Liver (tissue), 9 donors: Measurements from ENCODE around the gene TMCO5A. TPM values are rescaled to one million over a fixed set of nuclear protein-coding genes. Genes with fewer than 3 reads are reported as not detected.

Experiments used
- DNase-seq: peaks from one replicate; pipeline ENCODE4 v3.0.0-alpha.2; 2017; ENCODE audit warnings: low spot score
- H3K27ac ChIP-seq, 2 donors: one replicate each; pipeline ENCODE4 v1.7.0; 2013; ENCODE audit warnings: inconsistent platforms in 2 of 2, low read length in 2 of 2, control low read depth in 1 of 2, low read depth in 1 of 2, mild to moderate bottlenecking in 1 of 2
- H3K27me3 ChIP-seq, 4 donors: one replicate each; pipeline versions ENCODE4 v1.6.1 to v1.7.0; 2013; ENCODE audit warnings: low read length in 3 of 4, inconsistent platforms in 1 of 4, mild to moderate bottlenecking in 1 of 4, moderate library complexity in 1 of 4; ENCODE audit not compliant: control insufficient read depth in 4 of 4, insufficient read depth in 4 of 4
- H3K36me3 ChIP-seq, 4 donors: one replicate each; pipeline versions ENCODE4 v1.6.1 to v1.7.0; 2013; ENCODE audit warnings: low read length in 3 of 4, mild to moderate bottlenecking in 3 of 4, low read depth in 1 of 4, moderate library complexity in 1 of 4; ENCODE audit not compliant: control insufficient read depth in 4 of 4, insufficient read depth in 3 of 4
- H3K4me1 ChIP-seq, 4 donors: one replicate each; pipeline versions ENCODE4 v1.6.1 to v1.7.0; 2013; ENCODE audit warnings: low read length in 3 of 4, mild to moderate bottlenecking in 3 of 4, moderate library complexity in 1 of 4; ENCODE audit not compliant: control insufficient read depth in 4 of 4, insufficient read depth in 4 of 4
- H3K4me3 ChIP-seq, 3 donors: one replicate each; pipeline versions ENCODE4 v1.6.1 to v1.7.0; 2013; ENCODE audit warnings: low read length in 3 of 3, control low read depth in 1 of 3, low read depth in 1 of 3, mild to moderate bottlenecking in 1 of 3
- H3K9ac ChIP-seq, 2 donors: one replicate each; pipeline ENCODE4 v1.7.0; 2013; ENCODE audit warnings: low read length in 2 of 2, mild to moderate bottlenecking in 2 of 2, moderate library complexity in 2 of 2, control low read depth in 1 of 2, low read depth in 1 of 2
- H3K9me3 ChIP-seq, 4 donors: one replicate each; pipeline versions ENCODE4 v1.6.1 to v1.7.0; 2013; ENCODE audit warnings: low read length in 3 of 4; ENCODE audit not compliant: control insufficient read depth in 4 of 4
- EGR1 ChIP-seq, 2 donors: IDR thresholded peaks; 2 replicates each; pipeline ENCODE4 v1.6.1; 2016 to 2018; ENCODE audit warnings: antibody characterized with exemption in 2 of 2, low read depth in 2 of 2
- FOXA1 ChIP-seq: IDR thresholded peaks from 2 replicates; pipeline ENCODE4 v1.6.1; 2016; ENCODE audit warnings: antibody characterized with exemption
- FOXA2 ChIP-seq: IDR thresholded peaks from 2 replicates; pipeline ENCODE4 v1.6.1; 2016; ENCODE audit warnings: antibody characterized with exemption
- GABPA ChIP-seq, 2 donors: IDR thresholded peaks in 1 of 2; conservative IDR thresholded peaks in 1 of 2; 2 replicates each; pipeline ENCODE4 v1.6.1; 2016; ENCODE audit warnings: antibody characterized with exemption in 2 of 2, mild to moderate bottlenecking in 1 of 2, moderate library complexity in 1 of 2
- HNF4A ChIP-seq, 2 donors: conservative IDR thresholded peaks; 2 replicates each; pipeline ENCODE4 v1.6.1; 2016; ENCODE audit warnings: antibody characterized with exemption in 2 of 2, mild to moderate bottlenecking in 2 of 2
- HNF4G ChIP-seq: IDR thresholded peaks from 2 replicates; pipeline ENCODE4 v1.6.1; 2016; ENCODE audit warnings: antibody characterized with exemption
- JUND ChIP-seq, 2 donors: IDR thresholded peaks; 2 replicates each; pipeline ENCODE4 v1.6.1; 2016; ENCODE audit warnings: antibody characterized with exemption in 2 of 2
- NR2F2 ChIP-seq: IDR thresholded peaks from 2 replicates; pipeline ENCODE4 v1.6.1; 2016; ENCODE audit warnings: antibody characterized with exemption
- RAD21 ChIP-seq, 2 donors: IDR thresholded peaks; 2 replicates each; pipeline ENCODE4 v1.6.1; 2016; ENCODE audit warnings: antibody characterized with exemption in 2 of 2, mild to moderate bottlenecking in 2 of 2
- RXRA ChIP-seq, 2 donors: IDR thresholded peaks; 2 replicates each; pipeline ENCODE4 v1.6.1; 2017 to 2018; ENCODE audit warnings: antibody characterized with exemption in 2 of 2, mild to moderate bottlenecking in 1 of 2
- SP1 ChIP-seq: IDR thresholded peaks from 2 replicates; pipeline ENCODE4 v1.6.1; 2018; ENCODE audit warnings: antibody characterized with exemption, mild to moderate bottlenecking
- TAF1 ChIP-seq: conservative IDR thresholded peaks from 2 replicates; pipeline ENCODE4 v1.6.1; 2016; ENCODE audit warnings: antibody characterized with exemption, mild to moderate bottlenecking
- YY1 ChIP-seq: IDR thresholded peaks from 2 replicates; pipeline ENCODE4 v1.6.1; 2016; ENCODE audit warnings: antibody characterized with exemption, mild to moderate bottlenecking
- WGBS: extraction: QIAGEN DNeasy Blood & Tissue Kit; methylation state at CpG from one replicate; pipeline ENCODE4 v1.1.7; 2013; 5-methylcytosine and 5-hydroxymethylcytosine counted together
- polyA plus RNA-seq, 2 donors: library from polyadenylated mRNA; stranded (reverse) in 1 of 2; unstranded in 1 of 2; fragments of 200-250 nt in 1 of 2; fragments of >200 nt in 1 of 2; fragmentation: Nextera tagmentation in 1 of 2; extraction: Ambion mirVana in 1 of 2; gene quantifications; one replicate each; pipeline versions ENCODE4 v1.2.1 to v1.2.3, GENCODE V29; 2013 to 2015
- total RNA-seq, 2 donors: library from RNA; depleted of rRNA; stranded (reverse); fragments of >200 nt; gene quantifications; one replicate each; pipeline ENCODE4 v1.2.3, GENCODE V29; 2014
- TF ChIP-seq, protein P1 (sequence below): IDR thresholded peaks from 2 replicates; pipeline ENCODE4 v1.6.1; 2016; ENCODE audit warnings: antibody characterized with exemption
- TF ChIP-seq, protein P2 (sequence below): IDR thresholded peaks from 2 replicates; pipeline ENCODE4 v1.6.1; 2016; ENCODE audit warnings: antibody characterized with exemption, mild to moderate bottlenecking
- TF ChIP-seq, protein P3 (sequence below): fragments of 150-350 bp; IDR thresholded peaks from 2 replicates; pipeline ENCODE4 v1.5.1; 2017; ENCODE audit warnings: improper control_type of control experiment, low read depth, low read length; ENCODE audit not compliant: missing input control
- TF ChIP-seq, protein P4 (sequence below): IDR thresholded peaks from 2 replicates; pipeline ENCODE4 v1.6.1; 2016; ENCODE audit warnings: antibody characterized with exemption
- TF ChIP-seq, protein P5 (sequence below): IDR thresholded peaks from 2 replicates; pipeline ENCODE4 v1.6.1; 2016; ENCODE audit warnings: antibody characterized with exemption
- donor health status: healthy.
- donor health status: healthy.
- donor health status: healthy.
- donor health status: healthy.
- donor health status: healthy.

TMCO5A gene
- total and polyA plus RNA-seq, 4 donors: not detected

DNA sequence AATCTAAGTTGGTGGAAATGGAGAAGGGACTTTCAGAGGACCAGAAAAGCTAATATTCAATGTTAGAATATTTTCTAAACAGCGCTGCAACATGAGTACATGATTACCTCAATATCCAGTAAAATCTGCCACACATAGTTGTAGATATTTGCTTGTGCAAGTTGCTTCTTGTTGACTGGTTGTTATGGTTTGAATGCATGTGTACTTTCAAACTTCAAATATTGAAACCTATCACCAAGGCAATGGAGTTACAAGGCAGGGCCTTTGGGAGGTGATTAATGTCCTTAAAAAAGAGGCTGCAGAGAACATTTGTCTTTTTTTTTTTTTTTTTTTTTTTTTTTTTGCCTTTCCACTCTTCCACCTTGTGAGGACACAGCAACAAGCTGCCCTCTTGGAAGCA is 49.9 kb downstream of the TMCO5A start:
- 100% methylated on average over 1 of the region's 1 CpG for WGBS
- TF ChIP-seq RXRA (IDR thresholded peaks at IDR 0.05) (no peak), RAD21 (IDR thresholded peaks at IDR 0.05) (no peak), FOXA2 (no peak), EGR1 (IDR thresholded peaks at IDR 0.05; ENCODE audit: low read depth in 2 of 2) (no peak), HNF4A (conservative IDR thresholded peaks at IDR 0.05) (no peak), NR2F2 (no peak), JUND (IDR thresholded peaks at IDR 0.05) (no peak), GABPA (IDR thresholded peaks at IDR 0.05 in 1 of 2, conservative IDR thresholded peaks at IDR 0.05 in 1 of 2) (no peak), FOXA1 (no peak), YY1 (no peak), TAF1 (no peak), HNF4G (no peak), SP1 (no peak)
- TF ChIP-seq, protein P1, sequence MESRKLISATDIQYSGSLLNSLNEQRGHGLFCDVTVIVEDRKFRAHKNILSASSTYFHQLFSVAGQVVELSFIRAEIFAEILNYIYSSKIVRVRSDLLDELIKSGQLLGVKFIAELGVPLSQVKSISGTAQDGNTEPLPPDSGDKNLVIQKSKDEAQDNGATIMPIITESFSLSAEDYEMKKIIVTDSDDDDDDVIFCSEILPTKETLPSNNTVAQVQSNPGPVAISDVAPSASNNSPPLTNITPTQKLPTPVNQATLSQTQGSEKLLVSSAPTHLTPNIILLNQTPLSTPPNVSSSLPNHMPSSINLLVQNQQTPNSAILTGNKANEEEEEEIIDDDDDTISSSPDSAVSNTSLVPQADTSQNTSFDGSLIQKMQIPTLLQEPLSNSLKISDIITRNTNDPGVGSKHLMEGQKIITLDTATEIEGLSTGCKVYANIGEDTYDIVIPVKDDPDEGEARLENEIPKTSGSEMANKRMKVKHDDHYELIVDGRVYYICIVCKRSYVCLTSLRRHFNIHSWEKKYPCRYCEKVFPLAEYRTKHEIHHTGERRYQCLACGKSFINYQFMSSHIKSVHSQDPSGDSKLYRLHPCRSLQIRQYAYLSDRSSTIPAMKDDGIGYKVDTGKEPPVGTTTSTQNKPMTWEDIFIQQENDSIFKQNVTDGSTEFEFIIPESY: no peak
- TF ChIP-seq, protein P2, sequence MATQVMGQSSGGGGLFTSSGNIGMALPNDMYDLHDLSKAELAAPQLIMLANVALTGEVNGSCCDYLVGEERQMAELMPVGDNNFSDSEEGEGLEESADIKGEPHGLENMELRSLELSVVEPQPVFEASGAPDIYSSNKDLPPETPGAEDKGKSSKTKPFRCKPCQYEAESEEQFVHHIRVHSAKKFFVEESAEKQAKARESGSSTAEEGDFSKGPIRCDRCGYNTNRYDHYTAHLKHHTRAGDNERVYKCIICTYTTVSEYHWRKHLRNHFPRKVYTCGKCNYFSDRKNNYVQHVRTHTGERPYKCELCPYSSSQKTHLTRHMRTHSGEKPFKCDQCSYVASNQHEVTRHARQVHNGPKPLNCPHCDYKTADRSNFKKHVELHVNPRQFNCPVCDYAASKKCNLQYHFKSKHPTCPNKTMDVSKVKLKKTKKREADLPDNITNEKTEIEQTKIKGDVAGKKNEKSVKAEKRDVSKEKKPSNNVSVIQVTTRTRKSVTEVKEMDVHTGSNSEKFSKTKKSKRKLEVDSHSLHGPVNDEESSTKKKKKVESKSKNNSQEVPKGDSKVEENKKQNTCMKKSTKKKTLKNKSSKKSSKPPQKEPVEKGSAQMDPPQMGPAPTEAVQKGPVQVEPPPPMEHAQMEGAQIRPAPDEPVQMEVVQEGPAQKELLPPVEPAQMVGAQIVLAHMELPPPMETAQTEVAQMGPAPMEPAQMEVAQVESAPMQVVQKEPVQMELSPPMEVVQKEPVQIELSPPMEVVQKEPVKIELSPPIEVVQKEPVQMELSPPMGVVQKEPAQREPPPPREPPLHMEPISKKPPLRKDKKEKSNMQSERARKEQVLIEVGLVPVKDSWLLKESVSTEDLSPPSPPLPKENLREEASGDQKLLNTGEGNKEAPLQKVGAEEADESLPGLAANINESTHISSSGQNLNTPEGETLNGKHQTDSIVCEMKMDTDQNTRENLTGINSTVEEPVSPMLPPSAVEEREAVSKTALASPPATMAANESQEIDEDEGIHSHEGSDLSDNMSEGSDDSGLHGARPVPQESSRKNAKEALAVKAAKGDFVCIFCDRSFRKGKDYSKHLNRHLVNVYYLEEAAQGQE: no peak
- TF ChIP-seq, protein P3, sequence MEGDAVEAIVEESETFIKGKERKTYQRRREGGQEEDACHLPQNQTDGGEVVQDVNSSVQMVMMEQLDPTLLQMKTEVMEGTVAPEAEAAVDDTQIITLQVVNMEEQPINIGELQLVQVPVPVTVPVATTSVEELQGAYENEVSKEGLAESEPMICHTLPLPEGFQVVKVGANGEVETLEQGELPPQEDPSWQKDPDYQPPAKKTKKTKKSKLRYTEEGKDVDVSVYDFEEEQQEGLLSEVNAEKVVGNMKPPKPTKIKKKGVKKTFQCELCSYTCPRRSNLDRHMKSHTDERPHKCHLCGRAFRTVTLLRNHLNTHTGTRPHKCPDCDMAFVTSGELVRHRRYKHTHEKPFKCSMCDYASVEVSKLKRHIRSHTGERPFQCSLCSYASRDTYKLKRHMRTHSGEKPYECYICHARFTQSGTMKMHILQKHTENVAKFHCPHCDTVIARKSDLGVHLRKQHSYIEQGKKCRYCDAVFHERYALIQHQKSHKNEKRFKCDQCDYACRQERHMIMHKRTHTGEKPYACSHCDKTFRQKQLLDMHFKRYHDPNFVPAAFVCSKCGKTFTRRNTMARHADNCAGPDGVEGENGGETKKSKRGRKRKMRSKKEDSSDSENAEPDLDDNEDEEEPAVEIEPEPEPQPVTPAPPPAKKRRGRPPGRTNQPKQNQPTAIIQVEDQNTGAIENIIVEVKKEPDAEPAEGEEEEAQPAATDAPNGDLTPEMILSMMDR: no peak
- TF ChIP-seq, protein P4, sequence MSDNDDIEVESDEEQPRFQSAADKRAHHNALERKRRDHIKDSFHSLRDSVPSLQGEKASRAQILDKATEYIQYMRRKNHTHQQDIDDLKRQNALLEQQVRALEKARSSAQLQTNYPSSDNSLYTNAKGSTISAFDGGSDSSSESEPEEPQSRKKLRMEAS: no peak
- TF ChIP-seq, protein P5, sequence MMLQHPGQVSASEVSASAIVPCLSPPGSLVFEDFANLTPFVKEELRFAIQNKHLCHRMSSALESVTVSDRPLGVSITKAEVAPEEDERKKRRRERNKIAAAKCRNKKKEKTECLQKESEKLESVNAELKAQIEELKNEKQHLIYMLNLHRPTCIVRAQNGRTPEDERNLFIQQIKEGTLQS: no peak
- no peaks in the 10 kb centered on the region for H3K36me3 ChIP-seq
- no peaks in the 10 kb centered on the region for H3K9me3 ChIP-seq
- H3K4me3 ChIP-seq: no peak overlapping the region
- H3K9ac ChIP-seq: no peak overlapping the region
- DNase-seq: no peak
- H3K4me1 ChIP-seq: no peaks in the 10 kb centered on the region
- no peak overlapping the region for H3K27ac ChIP-seq
- H3K27me3 ChIP-seq: peaks cover 0 to 3% (median 0%) of the 10 kb centered on the region in 4 donors
